Left forelimb (tissue), 1 donor: ENCODE measurements around the gene PTH1R.

Experiments
- DNase-seq: peaks from one replicate; pipeline ENCODE4 v3.0.0-alpha.2; 2018; ENCODE audit warnings: low spot score

PTH1R gene

GRCh38 chr3:46913644-46914043 lies 36.1 kb downstream of the PTH1R start:
- no peak for DNase-seq

- DNase-seq = no peak
Measured at GRCh38 chr3:46914849-46915248, 37.3 kb downstream of the PTH1R start.

GRCh38 chr3:46915297-46915822 lies 37.8 kb downstream of the PTH1R start:
- DNase-seq = no peak

- DNase-seq = no peak
Measured at GRCh38 chr3:46916278-46916677, 38.8 kb downstream of the PTH1R start.

- no peak for DNase-seq
Measured at GRCh38 chr3:46916799-46917198, 39.3 kb downstream of the PTH1R start.

GRCh38 chr3:46917257-46917656 lies 39.7 kb downstream of the PTH1R start:
- no peak for DNase-seq

GRCh38 chr3:46918202-46918601 lies 40.7 kb downstream of the PTH1R start:
- no peak for DNase-seq

GRCh38 chr3:46918634-46919033 lies 41.1 kb downstream of the PTH1R start:
- DNase-seq = no peak

GRCh38 chr3:46921041-46921440 lies 43.5 kb downstream of the PTH1R start:
- DNase-seq = no peak

- no peak for DNase-seq
Measured at GRCh38 chr3:46921871-46922271, 44.4 kb downstream of the PTH1R start.

- no peak for DNase-seq
Measured at GRCh38 chr3:46922426-46922825, 44.9 kb downstream of the PTH1R start.

- DNase-seq = no peak
Measured at GRCh38 chr3:46922871-46923558, 45.5 kb downstream of the PTH1R start.

- DNase-seq = no peak
Measured at GRCh38 chr3:46923559-46924350, 46.2 kb downstream of the PTH1R start.

GRCh38 chr3:46924921-46925584 lies 47.5 kb downstream of the PTH1R start:
- no peak for DNase-seq

- DNase-seq = no peak
Measured at GRCh38 chr3:46925585-46925934, 48.0 kb downstream of the PTH1R start.

- no peak for DNase-seq
Measured at GRCh38 chr3:46926039-46926438, 48.5 kb downstream of the PTH1R start.

- DNase-seq = no peak
Measured at GRCh38 chr3:46926447-46926846, 48.9 kb downstream of the PTH1R start.

- no peak for DNase-seq
Measured at GRCh38 chr3:46926871-46927717, 49.6 kb downstream of the PTH1R start.

- DNase-seq = no peak
Measured at GRCh38 chr3:46927718-46928073, 50.2 kb downstream of the PTH1R start.

- DNase-seq = no peak
Measured at GRCh38 chr3:46928282-46928681, 50.8 kb downstream of the PTH1R start.

GRCh38 chr3:46929324-46929723 lies 51.8 kb downstream of the PTH1R start:
- DNase-seq = no peak
